A673 (cell line): Measurements from ENCODE around the gene PPP2R3B. TPM values are rescaled to one million over a fixed set of nuclear protein-coding genes. Genes with fewer than 3 reads are reported as not detected.

ENCODE experiments used
- Bru-seq: library from RNA; stranded (reverse); fragments of 400-500 nt; gene quantifications from one replicate; lab custom pipeline; 2021; lab: Mats Ljungman, UMichigan
- BruChase-seq, 2 experiments: library from RNA; stranded (reverse); fragments of 400-500 nt; gene quantifications; one replicate each; lab custom pipeline; 2021; lab: Mats Ljungman, UMichigan
- BruUV-seq: library from RNA; stranded (reverse); fragments of 400-500 nt; replicated peaks from 2 replicates; lab custom pipeline; 2021; lab: Mats Ljungman, UMichigan
- CTCF ChIA-PET: fragments of 300-600 bp; sonication (Branson Sonifier 250); formaldehyde crosslinking; loops from one replicate; lab custom pipeline; 2022; ENCODE audit warnings: antibody characterized with exemption; lab: Charles Lee
- POLR2A ChIA-PET: fragments of 300-600 bp; sonication (Branson Sonifier 250); formaldehyde crosslinking; loops from one replicate; lab custom pipeline; 2022; ENCODE audit warnings: antibody characterized with exemption; ENCODE audit not compliant: low non-redundant PET; lab: Charles Lee
- DNase-seq: peaks from one replicate; pipeline ENCODE4 v3.0.0-alpha.2; 2015; ENCODE audit warnings: low spot score
- H3K27ac ChIP-seq: fragments of 200-600 bp; sonication (generic); 2 replicates; pipeline ENCODE4 v1.5.1; 2016; ENCODE audit warnings: mixed run types, low read depth, mild to moderate bottlenecking, mixed read lengths, antibody characterized with exemption, low read length; ENCODE audit not compliant: poor library complexity, severe bottlenecking
- H3K27me3 ChIP-seq: fragments of 200-600 bp; sonication (generic); replicated peaks from 2 replicates; pipeline ENCODE4 v1.6.1; 2017; ENCODE audit warnings: mixed run types, low read depth, mild to moderate bottlenecking, mixed read lengths, antibody characterized with exemption, low read length; ENCODE audit not compliant: insufficient read depth, poor library complexity
- H3K36me3 ChIP-seq: fragments of 200-600 bp; sonication (generic); 2 replicates; pipeline ENCODE4 v1.6.1; 2016; ENCODE audit warnings: mixed run types, mild to moderate bottlenecking, mixed read lengths, antibody characterized with exemption, low read length; ENCODE audit not compliant: insufficient read depth, poor library complexity, severe bottlenecking
- H3K4me1 ChIP-seq: fragments of 200-600 bp; sonication (generic); 2 replicates; pipeline ENCODE4 v1.6.1; 2017; ENCODE audit warnings: mixed run types, mild to moderate bottlenecking, mixed read lengths, antibody characterized with exemption, low read length; ENCODE audit not compliant: insufficient read depth, poor library complexity, severe bottlenecking
- H3K4me3 ChIP-seq: fragments of 200-600 bp; sonication (generic); 2 replicates; pipeline ENCODE4 v1.5.1; 2016; ENCODE audit warnings: low read depth, mixed run types, mild to moderate bottlenecking, mixed read lengths, low read length; ENCODE audit not compliant: poor library complexity, severe bottlenecking
- H3K9me3 ChIP-seq: fragments of 200-600 bp; sonication (generic); 2 replicates; pipeline ENCODE4 v1.6.1; 2016; ENCODE audit warnings: mixed run types, low read depth, mild to moderate bottlenecking, mixed read lengths, antibody characterized with exemption, low read length; ENCODE audit not compliant: poor library complexity, severe bottlenecking
- CTCF ChIP-seq: fragments of 300-800, 200-600 bp; sonication (generic); conservative IDR thresholded peaks from 2 replicates; pipeline ENCODE4 v1.5.1; 2017; ENCODE audit warnings: low read depth, mild to moderate bottlenecking, antibody characterized with exemption, low read length, moderate library complexity, mixed read lengths
- EZH2 ChIP-seq: fragments of 200-600 bp; sonication (generic); IDR thresholded peaks from 2 replicates; pipeline ENCODE4 v1.6.1; 2017; ENCODE audit warnings: borderline replicate concordance, low read depth, mild to moderate bottlenecking, mixed read lengths, antibody characterized with exemption, low read length; ENCODE audit not compliant: poor library complexity, severe bottlenecking
- intact Hi-C: fragments of 100-400 bp; cut with micrococcal nuclease; formaldehyde crosslinking; loops from one replicate; pipeline ENCODE4 v1.10.0; 2022; ENCODE audit not compliant: unreplicated experiment
- long read RNA-seq: library from polyadenylated mRNA; stranded (forward); transcript quantifications from one replicate; pipeline ENCODE4 v2.0.0, GENCODE V29; 2022
- total RNA-seq: library from RNA; stranded (reverse); gene quantifications from 2 replicates; pipeline ENCODE4 v1.2.3, GENCODE V29; 2021

The PPP2R3B gene, protein sequence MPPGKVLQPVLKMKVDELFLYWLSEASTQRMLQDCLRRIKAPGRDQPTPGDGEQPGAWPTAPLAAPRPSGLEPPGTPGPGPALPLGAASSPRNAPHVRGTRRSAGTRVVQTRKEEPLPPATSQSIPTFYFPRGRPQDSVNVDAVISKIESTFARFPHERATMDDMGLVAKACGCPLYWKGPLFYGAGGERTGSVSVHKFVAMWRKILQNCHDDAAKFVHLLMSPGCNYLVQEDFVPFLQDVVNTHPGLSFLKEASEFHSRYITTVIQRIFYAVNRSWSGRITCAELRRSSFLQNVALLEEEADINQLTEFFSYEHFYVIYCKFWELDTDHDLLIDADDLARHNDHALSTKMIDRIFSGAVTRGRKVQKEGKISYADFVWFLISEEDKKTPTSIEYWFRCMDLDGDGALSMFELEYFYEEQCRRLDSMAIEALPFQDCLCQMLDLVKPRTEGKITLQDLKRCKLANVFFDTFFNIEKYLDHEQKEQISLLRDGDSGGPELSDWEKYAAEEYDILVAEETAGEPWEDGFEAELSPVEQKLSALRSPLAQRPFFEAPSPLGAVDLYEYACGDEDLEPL
- 43.6 and 46.5 TPM in 2 replicates for total RNA-seq
- Bru-seq, nascent RNA: percentile 47 among the genes with signal in this experiment
- percentile 44 among the genes with signal in this experiment for BruChase-seq, experiment 1, labeled RNA remaining after a 2-hour chase
- percentile 57 among the genes with signal in this experiment for BruChase-seq, experiment 2, labeled RNA remaining after a 6-hour chase
- long read RNA-seq, transcript PPP2R3B-202 (13 exons, 2,151 nt): major isoform, 73 of 94 reads
- long read RNA-seq, partial matches to known transcripts: 5 of 94 reads
- long read RNA-seq, other reads (novel, unspliced or antisense): 15 of 94 reads

- no peaks in the 10 kb centered on the region for H3K36me3 ChIP-seq
- H3K9me3 ChIP-seq: no peaks in the 10 kb centered on the region
- ChIA-PET POLR2A (no interaction called here), CTCF (no interaction called here)
- DNase-seq: peak; percentile 98
- H3K27ac ChIP-seq: peak within 1 kb of the TSS; percentile 100
- peak within 1 kb of the TSS; percentile 71 for H3K4me3 ChIP-seq
- no peaks in the 10 kb centered on the region for H3K4me1 ChIP-seq
- no peaks in the 10 kb centered on the region for H3K27me3 ChIP-seq
- no peak for TF ChIP-seq CTCF
- intact Hi-C loops: no loop called here
- BruUV-seq: no TSS peak
Measured at GRCh38 chrX:386768-387575, at the start of gene PPP2R3B. Gene PPP2R3B, minus strand, starts transcription at chrX:386907. Its CDS starts 216 bp downstream, at chrX:386691.

- CTCF ChIA-PET: no interaction called here
- Histone ChIP-seq H3K36me3 (no peaks in the 10 kb centered on the region), H3K4me3 (no peak overlapping the region), H3K27me3 (no peaks in the 10 kb centered on the region), H3K27ac (no peak overlapping the region), H3K9me3 (no peaks in the 10 kb centered on the region), H3K4me1 (no peaks in the 10 kb centered on the region)
- no TSS peak for BruUV-seq
- no peak for TF ChIP-seq EZH2
- no peak for TF ChIP-seq CTCF
- no peak for DNase-seq
- POLR2A ChIA-PET: no interaction called here
- intact Hi-C loops: no loop called here
Measured at GRCh38 chrX:435536-436122, 48.9 kb upstream of the PPP2R3B start.

- DNase-seq: no peak
- no TSS peak for BruUV-seq
- H3K4me1 ChIP-seq: no peaks in the 10 kb centered on the region
- H3K4me3 ChIP-seq: no peak overlapping the region
- no peak overlapping the region for H3K27ac ChIP-seq
- no peaks in the 10 kb centered on the region for H3K36me3 ChIP-seq
- intact Hi-C loops: no loop called here
- CTCF ChIA-PET: no interaction called here
- POLR2A ChIA-PET: no interaction called here
- H3K27me3 ChIP-seq: no peaks in the 10 kb centered on the region
- H3K9me3 ChIP-seq: no peaks in the 10 kb centered on the region
- TF ChIP-seq CTCF (no peak), EZH2 (no peak)
Measured at GRCh38 chrX:434946-435345, 48.2 kb upstream of the PPP2R3B start.
